ENCODE data around the gene ERCC3.
"Not testable (repeated sequence)": the region's sequence is repeated elsewhere in the genome, so short reads cannot be mapped to it uniquely, and the experiment has no call there.

The ERCC3 gene

GRCh38 chr2:127278959-127279358 is 15.0 kb downstream of the ERCC3 start:
- DNase-seq = no peak

GRCh38 chr2:127277028-127277427 is 16.9 kb downstream of the ERCC3 start:
- DNase-seq = no peak

- no peak for DNase-seq
Measured at GRCh38 chr2:127275789-127276188, 18.2 kb downstream of the ERCC3 start.

- no peak for DNase-seq
Measured at GRCh38 chr2:127275356-127275755, 18.6 kb downstream of the ERCC3 start.

GRCh38 chr2:127270663-127271062 is 23.3 kb downstream of the ERCC3 start:
- no peak for DNase-seq

GRCh38 chr2:127261804-127262406 is 32.0 kb downstream of the ERCC3 start:
- DNase-seq = no peak

GRCh38 chr2:127259355-127259754 is 34.6 kb downstream of the ERCC3 start:
- DNase-seq = no peak

GRCh38 chr2:127256866-127257265 is 37.1 kb downstream of the ERCC3 start:
- no peak for DNase-seq

GRCh38 chr2:127256381-127256780 is 37.6 kb downstream of the ERCC3 start:
- DNase-seq = no peak

GRCh38 chr2:127255721-127256120 is 38.2 kb downstream of the ERCC3 start:
- DNase-seq = no peak

- DNase-seq = peak; percentile 78
Measured at GRCh38 chr2:127255146-127255545, 38.8 kb downstream of the ERCC3 start.

GRCh38 chr2:127254386-127254981 is 39.5 kb downstream of the ERCC3 start:
- DNase-seq = no peak

- not testable (repeated sequence) for DNase-seq
Measured at GRCh38 chr2:127241184-127241583, 52.8 kb downstream of the ERCC3 start.

GRCh38 chr2:127239395-127239794 is 54.5 kb downstream of the ERCC3 start:
- no peak for DNase-seq

- not testable (repeated sequence) for DNase-seq
Measured at GRCh38 chr2:127237768-127238167, 56.2 kb downstream of the ERCC3 start.

- DNase-seq = no peak
Measured at GRCh38 chr2:127235082-127235702, 58.8 kb downstream of the ERCC3 start.

GRCh38 chr2:127233710-127234109 is 60.2 kb downstream of the ERCC3 start:
- DNase-seq = no peak

GRCh38 chr2:127231130-127231865 is 62.6 kb downstream of the ERCC3 start:
- peak; percentile 65 for DNase-seq

- no peak for DNase-seq
Measured at GRCh38 chr2:127229555-127229954, 64.4 kb downstream of the ERCC3 start.

GRCh38 chr2:127228102-127228501 is 65.8 kb downstream of the ERCC3 start:
- DNase-seq = no peak

GRCh38 chr2:127227264-127227660 is 66.7 kb downstream of the ERCC3 start:
- DNase-seq = not testable (repeated sequence)

- DNase-seq = no peak
Measured at GRCh38 chr2:127226520-127227263, 67.3 kb downstream of the ERCC3 start.

GRCh38 chr2:127226132-127226519 is 67.8 kb downstream of the ERCC3 start:
- no peak for DNase-seq
